Naive thymus-derived CD4-positive, alpha-beta T cell (primary cell): ENCODE results near the gene JMJD1C. TPM values are rescaled to one million over a fixed set of nuclear protein-coding genes. Genes with fewer than 3 reads are reported as not detected.
"Not testable (repeated sequence)": the region's sequence is repeated elsewhere in the genome, so short reads cannot be mapped to it uniquely, and the experiment has no call there.

ENCODE experiments used
- ATAC-seq: fragments of 150-1000 bp; cut with Tn5 transposase; 2 replicates; pipeline ENCODE4 v1.10.0; 2021; ENCODE audit warnings: mild to moderate bottlenecking, moderate library complexity
- CTCF ChIA-PET: fragments of 350-600 bp; sonication (Branson Sonifier 250); formaldehyde crosslinking; loops from one replicate; lab custom pipeline; 2021; ENCODE audit warnings: antibody characterized with exemption; lab: Charles Lee
- POLR2A ChIA-PET: fragments of 350-600 bp; sonication (Branson Sonifier 250); formaldehyde crosslinking; loops from one replicate; lab custom pipeline; 2021; ENCODE audit warnings: antibody characterized with exemption, inconsistent platforms; lab: Charles Lee
- DNase-seq, 9 donors: peaks; one replicate each; pipeline versions ENCODE4 v3.0.0 to v3.0.0-alpha.2; 2020 to 2022; ENCODE audit warnings: mixed read lengths in 1 of 9
- H3K27ac ChIP-seq: one replicate; pipeline ENCODE4 v1.7.0; 2013; ENCODE audit warnings: mild to moderate bottlenecking, low read depth, low read length, moderate library complexity
- H3K27me3 ChIP-seq, 2 donors: one replicate each; pipeline ENCODE4 v1.7.0; 2013; ENCODE audit warnings: low read length in 2 of 2, mild to moderate bottlenecking in 2 of 2, moderate library complexity in 2 of 2; ENCODE audit not compliant: control insufficient read depth in 2 of 2, insufficient read depth in 2 of 2
- H3K36me3 ChIP-seq, 3 experiments: 1 replicate in 2 of 3; 2 replicates in 1 of 3; pipeline ENCODE4 v1.7.0; 2013; ENCODE audit warnings: low read length in 3 of 3, mild to moderate bottlenecking in 3 of 3, moderate library complexity in 1 of 3; ENCODE audit not compliant: insufficient read depth in 3 of 3, control insufficient read depth in 2 of 3
- H3K4me1 ChIP-seq, 2 donors: one replicate each; pipeline ENCODE4 v1.7.0; 2013; ENCODE audit warnings: low read length in 2 of 2, mild to moderate bottlenecking in 2 of 2, moderate library complexity in 1 of 2; ENCODE audit not compliant: control insufficient read depth in 2 of 2, insufficient read depth in 2 of 2
- H3K4me3 ChIP-seq: 2 replicates; pipeline ENCODE4 v1.7.0; 2013; ENCODE audit warnings: mild to moderate bottlenecking, low read length
- H3K9me3 ChIP-seq, 3 experiments: 1 replicate in 2 of 3; 2 replicates in 1 of 3; pipeline ENCODE4 v1.7.0; 2013; ENCODE audit warnings: low read length in 3 of 3; ENCODE audit not compliant: control insufficient read depth in 2 of 3
- H3K27ac Mint-ChIP-seq, 9 donors: one replicate each; pipeline ENCODE4 v1.8.0; 2020 to 2022; ENCODE audit warnings: mixed read lengths in 9 of 9, mild to moderate bottlenecking in 8 of 9, moderate library complexity in 5 of 9, inconsistent platforms in 2 of 9
- H3K27me3 Mint-ChIP-seq, 5 donors: one replicate each; pipeline ENCODE4 v1.8.0; 2021 to 2022; ENCODE audit warnings: mixed read lengths in 5 of 5, mild to moderate bottlenecking in 1 of 5
- H3K36me3 Mint-ChIP-seq, 5 donors: one replicate each; pipeline ENCODE4 v1.8.0; 2020 to 2022; ENCODE audit warnings: mixed read lengths in 5 of 5, mild to moderate bottlenecking in 3 of 5, inconsistent platforms in 1 of 5
- H3K4me1 Mint-ChIP-seq, 7 donors: one replicate each; pipeline ENCODE4 v1.8.0; 2020 to 2022; ENCODE audit warnings: mixed read lengths in 7 of 7, mild to moderate bottlenecking in 3 of 7, inconsistent platforms in 1 of 7
- H3K4me3 Mint-ChIP-seq, 10 donors: one replicate each; pipeline ENCODE4 v1.8.0; 2020 to 2022; ENCODE audit warnings: mild to moderate bottlenecking in 10 of 10, mixed read lengths in 10 of 10, moderate library complexity in 6 of 10, inconsistent platforms in 2 of 10
- H3K9me3 Mint-ChIP-seq, 11 donors: one replicate each; pipeline ENCODE4 v1.8.0; 2020 to 2022; ENCODE audit warnings: mixed read lengths in 11 of 11, mild to moderate bottlenecking in 4 of 11, inconsistent platforms in 1 of 11, moderate library complexity in 1 of 11
- intact Hi-C, 2 donors: fragments of 100-400 bp; cut with micrococcal nuclease; formaldehyde crosslinking; loops; one replicate each; pipeline ENCODE4 v1.15.1; 2023
- polyA plus RNA-seq, 2 donors: library from polyadenylated mRNA; unstranded; fragments of 300-500 nt; fragmentation: Illumina TruSeq; gene quantifications; one replicate each; pipeline ENCODE4 v1.2.3, GENCODE V29; 2021
- total RNA-seq, 6 experiments: library from RNA in 5 of 6; stranded (reverse) in 5 of 6; gene quantifications; 1 replicate in 5 of 6; 2 replicates in 1 of 6; pipeline ENCODE4 v1.2.3 and lab custom pipeline; 2021 to 2026

Gene JMJD1C
- total and polyA plus RNA-seq, 7 experiments from 2014 or later = 59.0 to 331 (median 120) TPM

DNA sequence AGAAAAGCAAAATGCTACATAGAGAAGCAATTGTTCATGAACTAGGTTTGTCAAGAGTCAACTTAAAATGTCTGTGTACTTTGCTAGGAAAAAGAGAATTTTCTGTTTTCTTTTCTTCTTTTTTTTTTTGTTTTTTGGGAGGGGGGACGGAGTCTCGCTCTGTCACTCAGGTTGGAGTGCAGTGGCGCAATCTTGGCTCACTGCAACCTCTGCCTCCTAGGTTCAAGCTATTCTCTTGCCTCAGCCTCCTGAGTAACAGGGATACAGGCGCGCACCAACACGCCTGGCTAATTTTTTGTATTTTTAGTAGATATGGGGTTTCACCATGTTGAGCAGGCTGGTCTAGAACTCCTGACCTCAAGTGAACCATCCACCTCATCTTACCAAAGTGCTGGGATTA lies 181.9 kb downstream of the JMJD1C start:
- H3K9me3 Mint-ChIP-seq, DNase-seq, H3K36me3 Mint-ChIP-seq, H3K27me3 ChIP-seq, ATAC-seq, H3K36me3 ChIP-seq, H3K4me3 ChIP-seq, H3K27ac ChIP-seq, H3K4me1 ChIP-seq, H3K9me3 ChIP-seq, H3K27me3 Mint-ChIP-seq, POLR2A ChIA-PET, H3K4me3 Mint-ChIP-seq, CTCF ChIA-PET: not testable (repeated sequence)
- intact Hi-C loops = loop anchor here in 1 of 2 donors (10.0 kb wide), 1 partner anchor 61 kb away; no protein-coding TSS in a partner anchor
- Mint-ChIP-seq H3K4me1 (peaks cover 0 to 35% (median 17%) of the 10 kb centered on the region in 7 donors), H3K27ac (peak overlapping the region in 2 of 9 donors; percentile 8 to 14)

DNA sequence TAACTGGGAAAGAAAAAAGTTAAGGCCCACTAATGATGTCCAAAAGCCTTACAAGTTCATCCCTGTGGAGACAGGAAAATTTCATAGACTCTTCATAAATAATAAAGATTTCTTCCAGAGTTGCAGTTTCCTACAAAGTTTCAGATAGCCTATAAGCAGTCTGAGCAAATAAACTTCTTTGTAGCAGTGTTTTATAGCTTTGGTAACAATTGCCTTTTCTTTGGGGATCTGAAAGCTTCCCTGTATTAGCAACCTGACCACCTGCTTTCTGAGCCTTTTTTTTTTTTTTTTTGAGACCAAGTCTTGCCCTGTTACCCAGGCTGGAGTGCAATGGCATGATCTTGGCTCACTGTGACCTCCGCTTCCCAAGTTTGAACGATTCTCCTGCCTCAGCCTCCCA lies 182.7 kb downstream of the JMJD1C start:
- Mint-ChIP-seq H3K4me3 (no peak overlapping the region), H3K4me1 (peaks cover 0 to 31% (median 17%) of the 10 kb centered on the region in 7 donors), H3K27me3 (no peaks in the 10 kb centered on the region), H3K36me3 (peaks cover 0 to 7% (median 3%) of the 10 kb centered on the region in 5 donors), H3K27ac (no peak overlapping the region), H3K9me3 (peaks cover 0 to 1% (median 0%) of the 10 kb centered on the region in 11 donors)
- DNase-seq (no peak), ATAC-seq (no peak)
- CTCF ChIA-PET = no interaction called here
- no peaks in the 10 kb centered on the region for H3K27me3 ChIP-seq
- no peak overlapping the region for H3K4me3 ChIP-seq
- H3K27ac ChIP-seq = no peak overlapping the region
- intact Hi-C loops = loop anchor here in 1 of 2 donors (10.0 kb wide), 1 partner anchor 62 kb away; no protein-coding TSS in a partner anchor
- no peaks in the 10 kb centered on the region for H3K36me3 ChIP-seq
- POLR2A ChIA-PET = no interaction called here
- no peaks in the 10 kb centered on the region for H3K4me1 ChIP-seq
- H3K9me3 ChIP-seq = no peaks in the 10 kb centered on the region

DNA sequence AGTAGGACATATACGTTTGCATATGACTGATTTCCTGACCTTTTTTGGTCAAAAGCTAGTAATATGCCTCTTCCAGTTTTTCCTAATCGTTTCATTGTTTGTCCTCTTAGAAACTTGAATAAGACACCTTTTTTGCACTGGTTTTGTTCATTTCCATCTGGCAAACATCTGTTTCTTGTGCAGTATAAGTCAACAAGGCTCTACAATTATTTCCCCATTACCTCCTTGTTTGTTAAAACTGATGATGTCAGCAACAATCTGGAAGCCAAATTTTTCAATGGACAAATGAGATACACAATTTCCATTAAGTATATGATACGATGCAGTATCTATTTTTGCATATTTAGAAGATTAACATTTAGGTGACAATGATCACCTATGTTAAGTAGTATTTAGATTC lies 183.8 kb downstream of the JMJD1C start:
- H3K9me3 ChIP-seq = no peaks in the 10 kb centered on the region
- H3K27ac Mint-ChIP-seq = peak overlapping the region in 2 of 9 donors; percentile 62 to 63
- no peaks in the 10 kb centered on the region for H3K27me3 ChIP-seq
- H3K36me3 Mint-ChIP-seq = peaks cover 0 to 8% (median 3%) of the 10 kb centered on the region in 5 donors
- peaks cover 0 to 25% (median 13%) of the 10 kb centered on the region in 7 donors for H3K4me1 Mint-ChIP-seq
- peaks cover 0 to 1% (median 0%) of the 10 kb centered on the region in 11 donors for H3K9me3 Mint-ChIP-seq
- ATAC-seq (no peak), DNase-seq (no peak)
- no peaks in the 10 kb centered on the region for H3K36me3 ChIP-seq
- ChIA-PET POLR2A (no interaction called here), CTCF (no interaction called here)
- no peaks in the 10 kb centered on the region for H3K4me1 ChIP-seq
- H3K27me3 Mint-ChIP-seq = no peaks in the 10 kb centered on the region
- no peak overlapping the region for H3K4me3 ChIP-seq
- intact Hi-C loops = loop anchor here in 1 of 2 donors (10.0 kb wide), 1 partner anchor 63 kb away; no protein-coding TSS in a partner anchor
- no peak overlapping the region for H3K4me3 Mint-ChIP-seq
- H3K27ac ChIP-seq = no peak overlapping the region

DNA sequence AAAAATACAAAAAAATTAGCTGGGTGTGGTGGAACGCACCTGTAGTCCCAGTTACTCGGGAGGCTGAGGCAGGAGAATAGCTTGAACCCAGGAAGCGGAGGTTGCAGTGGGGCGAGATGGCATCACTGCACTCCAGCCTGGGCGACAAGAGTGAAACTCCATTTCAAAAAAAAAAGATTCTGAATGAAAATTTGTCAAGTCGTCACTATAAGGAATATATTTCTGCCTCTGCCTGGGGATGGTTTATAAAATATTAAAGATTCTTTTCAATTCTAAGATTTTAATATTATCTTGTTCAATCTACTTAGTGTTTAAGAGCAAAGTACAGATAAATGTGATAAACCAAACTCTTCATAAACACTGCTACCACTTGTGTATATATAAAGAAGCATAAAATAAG lies 185.4 kb downstream of the JMJD1C start:
- CTCF ChIA-PET = no interaction called here
- intact Hi-C loops = loop anchor here in 1 of 2 donors (10.0 kb wide), 1 partner anchor 64 kb away; no protein-coding TSS in a partner anchor
- H3K27me3 Mint-ChIP-seq = no peaks in the 10 kb centered on the region
- Histone ChIP-seq H3K36me3 (no peaks in the 10 kb centered on the region), H3K9me3 (no peaks in the 10 kb centered on the region), H3K4me1 (no peaks in the 10 kb centered on the region), H3K27ac (no peak overlapping the region), H3K27me3 (no peaks in the 10 kb centered on the region), H3K4me3 (no peak overlapping the region)
- POLR2A ChIA-PET = no interaction called here
- peaks cover 0 to 22% (median 7%) of the 10 kb centered on the region in 7 donors for H3K4me1 Mint-ChIP-seq
- ATAC-seq = no peak
- H3K9me3 Mint-ChIP-seq = peaks cover 0 to 1% (median 0%) of the 10 kb centered on the region in 11 donors
- H3K4me3 Mint-ChIP-seq = no peak overlapping the region
- H3K36me3 Mint-ChIP-seq = peaks cover 0 to 8% (median 3%) of the 10 kb centered on the region in 5 donors
- H3K27ac Mint-ChIP-seq = peak overlapping the region in 1 of 9 donors; percentile 21
- DNase-seq = no peak

DNA sequence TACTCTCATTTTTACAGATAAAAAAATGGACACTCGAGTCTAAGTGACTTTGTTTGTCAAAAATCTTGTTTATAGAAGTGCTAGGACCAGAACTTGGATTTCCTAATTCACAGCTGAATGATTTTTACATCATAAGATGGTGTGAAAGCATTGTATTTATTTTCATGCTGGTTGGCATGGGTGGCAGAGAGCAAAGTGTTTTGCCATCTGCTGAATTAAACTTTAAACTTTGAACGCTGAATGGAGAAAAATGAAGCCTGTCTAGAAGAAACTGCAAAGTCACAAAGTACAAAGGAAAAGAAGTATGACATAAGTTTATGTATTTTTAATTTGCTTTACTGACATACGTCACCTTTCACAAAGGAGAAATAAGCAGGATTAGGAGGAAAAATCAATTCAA lies 190.7 kb downstream of the JMJD1C start:
- Histone ChIP-seq H3K4me1 (peaks cover 13 to 18% of the 10 kb centered on the region in 2 donors), H3K36me3 (no peaks in the 10 kb centered on the region), H3K27ac (no peak overlapping the region), H3K27me3 (no peaks in the 10 kb centered on the region), H3K9me3 (no peaks in the 10 kb centered on the region), H3K4me3 (no peak overlapping the region)
- Mint-ChIP-seq H3K4me3 (no peak overlapping the region), H3K27me3 (no peaks in the 10 kb centered on the region), H3K36me3 (peaks cover 0 to 2% (median 0%) of the 10 kb centered on the region in 5 donors), H3K4me1 (peaks cover 13 to 37% (median 25%) of the 10 kb centered on the region in 7 donors), H3K27ac (peak overlapping the region in 8 of 9 donors; percentile 19 to 87 (median 76)), H3K9me3 (peaks cover 0 to 1% (median 0%) of the 10 kb centered on the region in 11 donors)
- ChIA-PET CTCF (interaction anchor here (1.0 kb wide), 1 partner anchor 28 kb away, joined by 4 read pairs; no protein-coding TSS in a partner anchor), POLR2A (interaction anchor here (0.6 to 0.8 kb wide), 2 partner anchors 12 to 183 kb away, joined by 3 to 6 read pairs; no protein-coding TSS in a partner anchor)
- ATAC-seq (no peak), DNase-seq (no peak)
- intact Hi-C loops = no loop called here

DNA sequence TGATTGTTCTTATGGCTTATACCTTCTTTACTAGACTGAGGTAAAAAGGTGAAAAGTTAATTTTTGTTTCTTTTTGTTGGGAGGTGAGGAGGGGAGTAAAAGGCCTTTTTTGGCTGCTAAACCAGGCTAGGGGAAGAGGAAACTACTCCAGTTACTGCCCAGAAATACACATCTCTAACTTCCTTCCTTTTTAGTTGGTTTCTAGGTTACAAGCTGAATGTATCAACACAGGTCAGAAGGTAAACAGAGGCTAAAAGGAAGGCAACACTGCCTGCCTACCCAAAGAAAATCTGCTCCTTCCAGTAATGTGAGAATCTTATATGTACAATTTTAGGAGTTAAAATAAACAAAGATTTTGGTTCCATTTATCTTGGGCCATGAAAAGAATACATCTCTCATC lies 192.2 kb downstream of the JMJD1C start:
- DNase-seq = peak in 7 of 9 donors; percentile 28 to 70 (median 55)
- peak; percentile 39 for ATAC-seq
- no peaks in the 10 kb centered on the region for H3K27me3 ChIP-seq
- CTCF ChIA-PET = no interaction called here
- Mint-ChIP-seq H3K9me3 (peaks cover 0 to 1% (median 0%) of the 10 kb centered on the region in 11 donors), H3K27me3 (no peaks in the 10 kb centered on the region), H3K27ac (peak overlapping the region; percentile 82 to 97 (median 88)), H3K4me3 (peak overlapping the region in 9 of 10 donors; percentile 30 to 77 (median 55)), H3K4me1 (peaks cover 13 to 42% (median 29%) of the 10 kb centered on the region in 7 donors), H3K36me3 (peaks cover 0 to 2% (median 0%) of the 10 kb centered on the region in 5 donors)
- no peak overlapping the region for H3K4me3 ChIP-seq
- no peaks in the 10 kb centered on the region for H3K9me3 ChIP-seq
- H3K36me3 ChIP-seq = no peaks in the 10 kb centered on the region
- peak overlapping the region; percentile 62 for H3K27ac ChIP-seq
- intact Hi-C loops = no loop called here
- POLR2A ChIA-PET = interaction anchor here (0.6 kb wide), 1 partner anchor 1264 kb away, joined by 4 read pairs; no protein-coding TSS in a partner anchor
- peaks cover 13 to 18% of the 10 kb centered on the region in 2 donors for H3K4me1 ChIP-seq
